A549 (cell line): ENCODE data around the gene TBCK. TPM values are rescaled to one million over a fixed set of nuclear protein-coding genes. Genes with fewer than 3 reads are reported as not detected.

Experiments used
- ATAC-seq, 2 experiments: fragments of 200-7000 bp in 1 of 2; fragments of >200 bp in 1 of 2; cut with Nextera tagmentation in 1 of 2; cut with Tn5 transposase in 1 of 2; 3 replicates each; pipeline versions ENCODE4 v1.8.0 to v1.9.1; 2018 to 2020; ENCODE audit warnings: mild to moderate bottlenecking in 1 of 2, moderate library complexity in 1 of 2
- CTCF ChIA-PET: fragments of 300-600 bp; sonication (Branson Sonifier 250); formaldehyde crosslinking; extraction: SDS; loops from one replicate; lab custom pipeline; 2021; ENCODE audit warnings: antibody characterized with exemption, inconsistent platforms; lab: Yijun Ruan, JAX
- POLR2A ChIA-PET: fragments of 350-600 bp; formaldehyde crosslinking; extraction: SDS; loops from one replicate; lab custom pipeline; 2021; ENCODE audit warnings: antibody characterized with exemption, inconsistent platforms; lab: Yijun Ruan, JAX
- DNase-seq, 2 experiments: peaks; one replicate each; pipeline versions ENCODE4 v3.0.0 to v3.0.0-alpha.2; 2011 to 2016; ENCODE audit warnings: low read depth in 1 of 2, low spot score in 1 of 2
- FAIRE-seq: peaks from 2 replicates; lab custom pipeline; 2011; peaks lifted over from hg19 to GRCh38; lab: Jason Lieb, UNC
- H3K27ac ChIP-seq, 2 experiments: fragments of >200 bp; sonication (Bioruptor Twin); formaldehyde crosslinking; 3 replicates each; pipeline ENCODE4 v1.5.1; 2016 to 2017
- H3K4me1 ChIP-seq: fragments of >200 bp; sonication (Bioruptor Twin); formaldehyde crosslinking; 3 replicates; pipeline ENCODE4 v1.6.1; 2016
- H3K4me2 ChIP-seq: fragments of >200 bp; sonication (Bioruptor Twin); formaldehyde crosslinking; 3 replicates; pipeline ENCODE4 v1.6.1; 2016
- H3K4me3 ChIP-seq: fragments of >200 bp; sonication (Bioruptor Twin); formaldehyde crosslinking; 3 replicates; pipeline ENCODE4 v1.5.1; 2016
- H3K9me3 ChIP-seq: fragments of >200 bp; sonication (Bioruptor Twin); formaldehyde crosslinking; 3 replicates; pipeline ENCODE4 v1.6.1; 2016
- BCL3 ChIP-seq: fragments of >200 bp; sonication (Bioruptor Twin); formaldehyde crosslinking; IDR thresholded peaks from 3 replicates; pipeline ENCODE4 v1.6.1; 2016
- CBX2 ChIP-seq: fragments of 200-600 bp; sonication (generic); IDR thresholded peaks from 2 replicates; pipeline ENCODE4 v1.6.1; 2016; ENCODE audit warnings: low read depth, mild to moderate bottlenecking, borderline replicate concordance
- EHMT2 ChIP-seq: fragments of 200-600 bp; sonication (generic); IDR thresholded peaks from 2 replicates; pipeline ENCODE4 v1.6.1; 2016; ENCODE audit warnings: antibody characterized with exemption, low read depth, mild to moderate bottlenecking, moderate library complexity
- GATA3 ChIP-seq: IDR thresholded peaks from 2 replicates; pipeline ENCODE4 v1.6.1; 2012; ENCODE audit warnings: borderline replicate concordance
- HMGXB4 ChIP-seq: fragments of 250-450 bp; sonication (Bioruptor Pico); IDR thresholded peaks from 2 replicates; pipeline ENCODE4 v1.5.0; 2021; ENCODE audit warnings: mild to moderate bottlenecking, moderate library complexity, borderline replicate concordance
- HOXA7 ChIP-seq: fragments of 250-450 bp; sonication (Bioruptor Pico); IDR thresholded peaks from 2 replicates; pipeline ENCODE4 v1.5.0; 2020; ENCODE audit warnings: mild to moderate bottlenecking, moderate library complexity
- HOXB5 ChIP-seq: fragments of 250-450 bp; sonication (Bioruptor Pico); IDR thresholded peaks from 2 replicates; pipeline ENCODE4 v1.5.0; 2020; ENCODE audit warnings: mild to moderate bottlenecking, moderate library complexity
- JUN ChIP-seq, 2 experiments: fragments of >200 bp; sonication (Bioruptor Twin); formaldehyde crosslinking; IDR thresholded peaks; 2 replicates in 1 of 2; 3 replicates in 1 of 2; pipeline ENCODE4 v1.6.1; 2016 to 2017
- JUNB ChIP-seq: fragments of >200 bp; sonication (Bioruptor Twin); formaldehyde crosslinking; IDR thresholded peaks from 2 replicates; pipeline ENCODE4 v1.6.1; 2016
- MAFK ChIP-seq: fragments of 450-650 bp; IDR thresholded peaks from 2 replicates; pipeline ENCODE4 v1.6.1; 2014; ENCODE audit not compliant: partially characterized antibody
- MYC ChIP-seq: IDR thresholded peaks from 2 replicates; pipeline ENCODE4 v1.6.1; 2012; ENCODE audit warnings: mild to moderate bottlenecking, inconsistent platforms, low read length, improper control_type of control experiment, borderline replicate concordance
- NR3C1 ChIP-seq: fragments of >200 bp; sonication (Bioruptor Twin); formaldehyde crosslinking; IDR thresholded peaks from 3 replicates; pipeline ENCODE4 v1.6.1; 2017
- PBX3 ChIP-seq: IDR thresholded peaks from 2 replicates; pipeline ENCODE4 v1.6.1; 2012
- PHF8 ChIP-seq: fragments of 200-600 bp; sonication (generic); IDR thresholded peaks from 2 replicates; pipeline ENCODE4 v1.6.1; 2016; ENCODE audit warnings: low read depth, mild to moderate bottlenecking, antibody characterized with exemption, moderate library complexity, borderline replicate concordance
- RARB ChIP-seq: fragments of 250-450 bp; sonication (Bioruptor Pico); IDR thresholded peaks from 2 replicates; pipeline ENCODE4 v1.8.0; 2021; ENCODE audit warnings: mild to moderate bottlenecking, moderate library complexity
- RCOR1 ChIP-seq: fragments of 150-350 bp; IDR thresholded peaks from 2 replicates; pipeline ENCODE4 v1.6.1; 2014; ENCODE audit warnings: antibody characterized with exemption, low read length, low read depth
- REST ChIP-seq: fragments of 200-600 bp; sonication (generic); IDR thresholded peaks from 2 replicates; pipeline ENCODE4 v1.6.1; 2016; ENCODE audit warnings: antibody characterized with exemption, mild to moderate bottlenecking, moderate library complexity
- SMC3 ChIP-seq: fragments of >200 bp; sonication (Bioruptor Twin); formaldehyde crosslinking; IDR thresholded peaks from 3 replicates; pipeline ENCODE4 v1.6.1; 2018; ENCODE audit warnings: inconsistent platforms
- SREBF2 ChIP-seq: fragments of 450-650 bp; IDR thresholded peaks from 2 replicates; pipeline ENCODE4 v1.6.1; 2014; ENCODE audit warnings: mild to moderate bottlenecking, moderate library complexity
- TP53 ChIP-seq: fragments of 250-450 bp; sonication (Bioruptor Pico); IDR thresholded peaks from 2 replicates; pipeline ENCODE4 v1.5.0; 2021; ENCODE audit warnings: mild to moderate bottlenecking, moderate library complexity
- ZFP36 ChIP-seq: fragments of 450-650 bp; IDR thresholded peaks from 2 replicates; pipeline ENCODE4 v1.6.1; 2014; ENCODE audit warnings: borderline replicate concordance; ENCODE audit not compliant: partially characterized antibody
- ZSCAN20 ChIP-seq: fragments of 250-450 bp; sonication (Bioruptor Pico); IDR thresholded peaks from 2 replicates; pipeline ENCODE4 v1.8.0; 2022; ENCODE audit warnings: mild to moderate bottlenecking, moderate library complexity
- WGBS: methylation state at CpG from one replicate; pipeline ENCODE4 v1.1.6; 2017; ENCODE audit errors: missing lambda C conversion rate; 5-methylcytosine and 5-hydroxymethylcytosine counted together
- polyA plus RNA-seq, 4 experiments: library from polyadenylated mRNA; depleted of rRNA in 3 of 4; stranded (reverse); fragments of >200 nt; fragmentation: RNase III in 1 of 4; extraction: RNeasy Plus Mini Kit Qiagen cat#74134 plus additional on column Dnase treatment in 1 of 4; gene quantifications; 2 replicates in 3 of 4; 3 replicates in 1 of 4; pipeline ENCODE4 v1.2.3, GENCODE V29; 2011 to 2017

TBCK gene
- polyA plus RNA-seq, 2 of the 4 experiments (the other 2 are of a cell fraction) = 3.9 to 18.4 TPM

GRCh38 chr4:106062452-106062875 is 253.5 kb downstream of the TBCK start:
- no peak overlapping the region for H3K4me3 ChIP-seq
- H3K27ac ChIP-seq = peak overlapping the region; percentile 50 to 65; a peak in 4 of 6 replicates
- peak in 1 of 2 experiments; percentile 33; a peak in 1 of 6 replicates for ATAC-seq
- WGBS = 14% methylated on average over 1 of the region's 1 CpG
- H3K4me1 ChIP-seq = peaks cover 12% of the 10 kb centered on the region
- H3K4me2 ChIP-seq = peak overlapping the region; percentile 51; the same call in 2 of the 3 replicates
- H3K9me3 ChIP-seq = no peaks in the 10 kb centered on the region
- DNase-seq = peak in 1 of 2 experiments; percentile 19
- POLR2A ChIA-PET = no interaction called here
- CTCF ChIA-PET = no interaction called here
- FAIRE-seq = no peak
- TF ChIP-seq MAFK (peak; percentile 94), GATA3 (0 out of 2 replicates have a peak, but pooled peaks have one; percentile 16), PHF8 (no peak)

- TF ChIP-seq CBX2 (no peak), MYC (no peak), SREBF2 (no peak), PBX3 (no peak), EHMT2 (no peak), JUNB (no peak), PHF8 (no peak)
- Histone ChIP-seq H3K9me3 (no peaks in the 10 kb centered on the region), H3K4me2 (no peak overlapping the region), H3K4me3 (no peak overlapping the region), H3K27ac (no peak overlapping the region), H3K4me1 (peaks cover 12% of the 10 kb centered on the region)
- no peak for ATAC-seq
- ChIA-PET CTCF (no interaction called here), POLR2A (no interaction called here)
- no peak for DNase-seq
- no peak for FAIRE-seq
These were observed 257.1 kb downstream of the TBCK start for GRCh38 chr4:106058921-106059320.

GRCh38 chr4:106056914-106057313 is 259.1 kb downstream of the TBCK start:
- TF ChIP-seq HOXB5 = no peak
- TF ChIP-seq JUNB = no peak
- TF ChIP-seq BCL3 = no peak
- TF ChIP-seq SMC3 = no peak
- no peak for TF ChIP-seq JUN (IDR thresholded peaks at IDR 0.05)
- TF ChIP-seq CBX2 = no peak
- no peak for TF ChIP-seq ZSCAN20 (CRISPR knock-in tag)
- no peak for TF ChIP-seq RCOR1
- TF ChIP-seq HMGXB4 (CRISPR knock-in tag) = no peak
- TF ChIP-seq REST = no peak
- TF ChIP-seq GATA3 = no peak
- no peak for TF ChIP-seq HOXA7 (CRISPR knock-in tag)
- no peak for TF ChIP-seq ZFP36
- TF ChIP-seq NR3C1 = no peak
- no peak for TF ChIP-seq TP53
- no peak for TF ChIP-seq RARB (CRISPR knock-in tag)
- TF ChIP-seq, all 56 proteins: peak for 0
- H3K4me2 ChIP-seq = no peak overlapping the region
- H3K4me3 ChIP-seq = no peak overlapping the region
- no peak for FAIRE-seq
- no peak overlapping the region for H3K27ac ChIP-seq
- DNase-seq = no peak
- ChIA-PET CTCF (interaction anchor here (1.4 kb wide), 1 partner anchor 185 kb away, joined by 3 read pairs; no protein-coding TSS in a partner anchor), POLR2A (no interaction called here)
- no peaks in the 10 kb centered on the region for H3K9me3 ChIP-seq
- peaks cover under 1% of the 10 kb centered on the region; the same call in 2 of the 3 replicates for H3K4me1 ChIP-seq
- ATAC-seq = no peak
